Superior temporal gyrus (tissue), 1 donor: Measurements from ENCODE around the gene ORC1.
A peak's percentile ranks its signal among the peaks of the same experiment; 100 is the strongest.
"Not testable (repeated sequence)": the region's sequence is repeated elsewhere in the genome, so short reads cannot be mapped to it uniquely, and the experiment has no call there.

Experiments
- DNase-seq: peaks from one replicate; pipeline ENCODE4 v3.0.0-alpha.2; 2016; ENCODE audit errors: extremely low spot score

ORC1 gene

GRCh38 chr1:52386458-52386857, 17.8 kb downstream of the ORC1 start:
- DNase-seq: no peak

DNA sequence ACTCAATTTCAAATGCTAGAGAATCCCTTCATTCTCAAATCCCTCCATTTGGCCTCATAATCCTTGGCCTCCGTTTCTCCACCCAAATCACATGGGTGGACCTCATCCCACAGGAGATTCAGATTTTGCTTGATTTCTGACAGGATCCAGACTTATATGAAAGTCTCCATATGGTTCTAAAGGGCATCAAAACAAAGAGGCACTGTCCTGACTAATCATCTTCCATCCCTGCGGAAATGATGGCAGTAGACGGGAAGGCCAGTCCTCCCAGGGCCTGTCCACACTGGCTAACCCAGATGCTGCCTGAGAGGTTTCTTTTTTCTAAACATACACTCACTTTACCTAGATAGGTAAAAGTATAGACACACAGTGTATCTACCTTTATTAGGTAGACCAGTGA, 18.8 kb downstream of the ORC1 start:
- no peak for DNase-seq

DNA sequence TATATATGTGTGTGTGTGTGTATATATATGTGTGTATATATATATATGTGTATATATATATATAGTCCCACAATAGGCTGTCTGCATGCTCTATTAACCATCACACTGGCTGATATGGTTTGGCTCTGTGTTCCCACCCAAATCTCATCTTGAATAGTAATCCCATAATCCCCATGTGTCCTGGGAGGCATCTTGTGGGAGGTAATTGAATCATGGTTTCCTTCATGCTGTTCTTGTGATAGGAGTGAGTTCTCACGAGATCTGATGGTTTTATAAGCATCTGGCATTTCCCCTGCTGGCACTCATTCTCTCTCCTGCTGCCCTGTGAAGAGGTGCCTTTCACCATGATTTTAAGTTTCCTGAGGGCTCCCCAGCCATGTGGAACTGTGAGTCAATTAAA, 34.4 kb downstream of the ORC1 start:
- DNase-seq: not testable (repeated sequence)

- peak; percentile 49 for DNase-seq
These were observed 35.6 kb downstream of the ORC1 start for GRCh38 chr1:52368383-52369172.

DNA sequence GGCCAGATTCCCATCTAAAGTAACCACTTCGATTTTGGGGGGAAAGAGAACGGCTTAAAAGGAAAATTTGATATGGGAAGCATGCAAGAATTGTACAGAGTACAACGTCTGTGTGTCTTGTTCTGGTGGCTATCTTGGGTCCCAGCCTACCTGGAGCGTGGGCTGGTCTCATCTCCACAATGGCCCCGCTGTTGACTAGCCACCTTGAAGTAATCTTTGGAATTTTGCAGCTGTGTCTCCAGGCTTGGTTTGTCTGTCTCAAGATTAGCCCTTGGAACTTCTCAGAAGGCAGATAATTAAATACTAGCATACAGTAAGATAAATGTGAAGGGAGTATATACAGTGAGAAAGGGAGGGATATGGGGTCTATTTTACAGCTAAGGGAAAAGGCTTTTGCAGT, 37.0 kb downstream of the ORC1 start:
- DNase-seq: no peak

DNA sequence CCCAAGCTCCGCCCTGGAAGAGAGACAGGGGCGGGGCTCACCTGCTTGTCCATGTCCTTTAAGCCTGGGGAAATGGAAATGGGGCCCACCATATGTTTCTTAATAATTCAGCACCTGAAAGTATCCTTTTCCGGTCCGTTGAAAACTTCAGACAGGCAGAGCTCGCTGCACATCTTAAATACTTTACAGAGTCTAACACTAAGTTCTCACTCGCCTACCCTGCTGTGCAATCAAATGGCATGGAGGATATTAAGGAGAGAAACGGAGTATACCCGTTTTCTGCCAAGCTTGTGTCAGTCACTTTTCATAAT, 37.8 kb downstream of the ORC1 start:
- DNase-seq: no peak

DNA sequence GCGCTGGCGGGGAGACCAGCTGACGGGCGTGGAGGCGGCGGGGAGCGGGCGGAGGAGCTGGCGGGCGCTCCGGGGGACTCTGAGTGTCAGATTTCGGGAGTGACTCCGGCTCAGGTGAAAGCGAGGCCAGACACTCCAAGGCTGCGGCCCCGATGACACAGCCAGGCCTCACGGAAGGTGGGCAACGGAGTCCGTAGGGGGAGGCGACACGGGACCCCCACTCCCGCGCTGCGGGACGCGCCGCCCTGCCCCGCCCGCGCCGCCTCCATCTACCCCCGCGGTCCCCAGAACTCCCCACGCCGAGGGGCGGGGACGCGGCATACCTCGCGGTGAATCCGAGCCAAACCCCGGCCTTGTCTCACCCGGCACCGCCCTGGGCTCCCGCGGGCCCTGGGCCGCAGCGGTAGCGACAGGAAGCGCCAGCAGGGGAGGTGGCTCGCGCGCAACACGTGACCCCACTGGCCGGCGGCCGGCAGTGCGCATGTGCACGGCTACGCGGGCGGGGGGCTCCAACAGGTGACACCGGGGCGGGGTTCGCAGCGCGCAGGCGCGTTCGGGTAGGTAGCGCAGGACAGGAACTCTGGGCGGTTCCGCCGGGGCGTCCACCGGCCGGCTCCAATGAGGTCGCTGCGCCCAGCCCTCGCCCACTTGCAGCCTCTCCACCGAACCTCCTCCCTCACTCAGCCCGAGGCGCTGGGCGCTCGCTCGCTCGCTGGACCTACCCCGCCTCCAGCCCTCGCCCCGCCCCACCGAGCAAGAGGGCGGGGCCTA, 38.3 kb downstream of the ORC1 start, which contains the start of gene CC2D1B:
Gene CC2D1B, minus strand, starts transcription at position 460 of the 771 bp plus-strand sequence. CDS start 1,585 bp downstream, outside the sequence.
- DNase-seq: peak; percentile 90

- DNase-seq: no peak
These were observed 39.0 kb downstream of the ORC1 start for GRCh38 chr1:52365071-52365745.

DNA sequence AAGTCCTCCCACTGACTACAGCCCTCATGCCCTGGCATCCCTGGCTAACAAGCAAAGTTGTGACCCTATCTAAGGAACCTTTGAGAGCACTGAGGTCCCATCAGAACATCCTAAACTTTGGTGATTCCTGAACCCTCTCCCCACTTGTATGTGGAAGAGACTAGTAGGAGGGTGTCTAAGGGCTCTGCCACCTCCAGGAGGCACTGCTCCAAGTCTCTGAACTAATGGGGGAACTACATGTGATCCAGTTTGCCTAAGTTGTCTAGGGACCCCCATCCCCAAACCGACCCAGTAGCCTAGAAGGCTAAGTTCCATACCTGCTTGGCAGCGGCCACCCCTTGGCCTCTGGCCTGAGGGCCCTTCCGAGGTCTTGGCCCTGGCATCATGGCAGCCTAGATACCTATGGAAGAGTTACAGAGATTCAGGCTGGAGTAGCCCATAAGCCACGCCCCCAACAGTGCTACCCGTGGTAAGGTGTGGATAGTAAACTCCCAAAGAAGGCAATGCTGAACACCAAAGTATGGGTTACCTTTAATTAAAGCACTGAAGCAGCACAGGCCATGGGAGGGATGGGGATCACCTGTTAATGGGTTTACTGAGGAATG, 39.9 kb downstream of the ORC1 start:
- no peak for DNase-seq

DNA sequence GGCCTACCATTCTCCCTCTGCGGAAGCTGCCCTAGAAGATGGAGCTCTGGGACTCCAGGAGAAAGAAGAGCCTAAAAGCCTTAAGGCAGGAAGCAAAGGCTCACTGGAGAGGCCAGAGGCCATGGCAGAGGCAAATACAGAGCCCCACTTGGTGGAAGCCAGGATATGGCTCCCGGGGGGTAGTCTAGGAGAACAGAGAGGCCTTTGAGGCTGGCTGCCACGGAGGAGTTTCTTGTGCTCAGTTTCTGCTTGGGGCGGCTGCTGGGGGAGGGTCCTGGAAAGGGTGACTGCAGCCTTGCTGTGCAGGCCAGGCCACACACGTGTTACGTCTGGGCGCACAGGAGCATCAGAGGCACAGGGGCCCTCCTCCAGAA, 43.6 kb downstream of the ORC1 start:
- no peak for DNase-seq

- no peak for DNase-seq
These were observed 44.3 kb downstream of the ORC1 start for GRCh38 chr1:52359676-52360594.

DNA sequence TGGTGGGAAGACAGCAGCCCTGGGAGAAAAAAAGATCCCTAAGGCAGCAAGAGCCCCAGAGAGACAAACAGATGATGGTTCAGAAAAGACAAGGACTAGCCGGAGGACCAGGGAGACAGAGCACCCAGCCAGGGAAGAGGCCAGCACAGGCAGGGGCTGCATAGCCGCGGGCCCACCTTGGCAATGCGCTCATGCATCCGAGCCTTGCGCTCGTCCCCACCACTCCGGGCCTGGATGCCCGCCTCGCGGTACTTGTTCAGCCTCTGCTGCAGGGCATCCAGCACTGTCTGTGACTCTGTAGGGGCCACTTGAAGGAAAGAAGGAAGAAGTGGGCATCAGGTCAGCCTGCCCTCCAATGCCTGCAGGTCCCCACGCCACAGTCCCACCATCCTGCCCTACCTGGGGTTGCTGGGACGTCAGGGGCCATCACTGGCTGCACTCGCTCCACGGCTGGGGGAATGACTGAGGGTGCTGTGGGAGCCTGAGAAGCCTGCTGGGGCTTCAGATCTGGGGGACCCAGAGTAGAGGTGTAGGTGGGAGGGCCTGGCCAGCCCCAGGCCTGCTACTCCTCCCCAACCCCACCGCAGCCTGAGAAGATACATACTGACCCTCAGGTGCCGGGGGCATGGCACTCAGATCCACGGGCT, 45.2 kb downstream of the ORC1 start:
- DNase-seq: no peak

DNA sequence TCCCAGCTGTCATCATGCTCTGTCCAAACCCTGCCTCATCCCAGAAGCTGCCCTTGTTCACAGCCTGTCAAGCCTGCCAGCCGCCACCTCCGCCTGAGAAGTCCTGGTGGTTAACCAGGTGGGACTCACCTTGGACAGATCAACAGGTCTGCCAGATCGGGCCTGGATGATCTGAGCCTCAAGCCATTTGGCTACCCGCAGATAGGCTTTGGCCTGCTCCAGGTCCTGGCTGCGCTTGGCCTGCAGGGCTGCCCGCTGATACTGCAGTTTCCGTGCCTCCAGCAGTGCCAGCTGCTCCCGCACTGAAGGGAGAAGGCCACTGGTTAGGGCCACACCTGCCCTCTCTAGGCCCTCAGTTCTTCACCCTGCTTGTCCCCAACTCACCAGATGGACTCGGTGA, 46.8 kb downstream of the ORC1 start:
- no peak for DNase-seq

- DNase-seq: no peak
These were observed 47.3 kb downstream of the ORC1 start for GRCh38 chr1:52356818-52357355.

- DNase-seq: no peak
These were observed 48.2 kb downstream of the ORC1 start for GRCh38 chr1:52355847-52356505.

DNA sequence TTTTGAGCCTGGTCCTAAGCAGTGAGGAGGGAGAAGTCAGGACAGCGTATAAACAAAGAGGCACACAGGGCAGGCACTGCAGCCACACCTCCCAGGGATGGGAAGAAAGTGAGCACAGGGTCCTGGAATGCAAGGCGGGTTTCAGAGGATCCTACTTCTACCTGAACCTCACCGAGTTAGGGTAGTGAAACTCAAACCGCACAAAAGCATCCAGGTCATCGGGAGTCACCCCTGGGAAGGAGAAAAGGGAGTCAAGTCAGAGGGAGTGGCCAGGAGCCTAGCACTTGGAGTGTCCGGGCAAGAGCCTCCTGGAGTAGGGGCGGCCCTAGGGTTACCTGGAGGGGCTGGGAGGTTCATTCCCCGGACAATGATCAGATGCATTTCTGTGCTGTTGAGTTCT, 48.8 kb downstream of the ORC1 start:
- no peak for DNase-seq

GRCh38 chr1:52352690-52353089, 51.5 kb downstream of the ORC1 start:
- DNase-seq: no peak

DNA sequence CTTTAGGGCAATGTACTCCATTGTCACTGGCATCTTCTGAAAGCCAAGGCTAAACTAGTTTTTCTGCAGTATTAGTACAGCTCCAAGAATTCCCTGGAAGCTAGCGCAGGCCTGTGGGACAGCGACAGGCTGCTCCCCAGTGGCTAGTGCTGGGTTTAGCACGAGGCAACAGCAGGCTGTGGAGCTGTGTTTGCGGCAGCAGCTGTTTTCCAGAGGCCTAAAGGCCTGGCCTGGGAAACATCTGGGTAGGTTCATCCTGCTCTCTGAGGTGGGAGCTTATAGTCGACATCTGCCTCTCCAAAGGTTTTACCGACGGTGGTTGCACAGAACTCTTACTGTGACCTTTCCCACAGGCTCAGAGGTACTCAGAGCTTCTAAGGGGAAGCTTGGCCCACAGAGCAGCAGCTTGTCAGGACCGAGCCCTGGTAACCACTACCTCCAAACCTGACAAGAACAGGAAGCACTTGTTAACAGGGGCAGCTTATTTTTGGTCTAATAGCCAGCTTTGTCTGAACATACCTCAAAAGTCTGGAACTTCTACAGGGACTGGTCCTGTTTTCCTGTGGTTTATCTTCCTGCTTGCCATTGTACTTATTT, 55.4 kb downstream of the ORC1 start:
- peak; percentile 76 for DNase-seq

DNA sequence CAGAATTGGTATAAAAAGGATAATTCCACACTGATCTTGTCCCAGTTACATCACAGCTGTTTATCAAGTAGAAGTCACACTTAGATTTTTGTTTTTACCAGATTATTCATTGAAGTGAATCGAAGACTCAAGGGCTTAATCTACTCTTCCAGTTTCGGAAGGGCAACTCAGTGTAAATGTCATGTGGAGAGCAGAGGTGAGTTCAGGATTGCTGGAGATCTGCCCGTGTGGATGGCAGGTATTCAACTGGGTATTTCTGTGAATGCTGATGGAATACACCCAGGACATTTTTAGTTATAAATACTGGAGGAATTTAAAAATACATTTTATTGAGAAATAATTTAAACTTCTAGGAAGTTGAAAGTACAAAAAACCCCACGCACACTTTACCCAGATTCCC, 57.6 kb downstream of the ORC1 start:
- DNase-seq: no peak

DNA sequence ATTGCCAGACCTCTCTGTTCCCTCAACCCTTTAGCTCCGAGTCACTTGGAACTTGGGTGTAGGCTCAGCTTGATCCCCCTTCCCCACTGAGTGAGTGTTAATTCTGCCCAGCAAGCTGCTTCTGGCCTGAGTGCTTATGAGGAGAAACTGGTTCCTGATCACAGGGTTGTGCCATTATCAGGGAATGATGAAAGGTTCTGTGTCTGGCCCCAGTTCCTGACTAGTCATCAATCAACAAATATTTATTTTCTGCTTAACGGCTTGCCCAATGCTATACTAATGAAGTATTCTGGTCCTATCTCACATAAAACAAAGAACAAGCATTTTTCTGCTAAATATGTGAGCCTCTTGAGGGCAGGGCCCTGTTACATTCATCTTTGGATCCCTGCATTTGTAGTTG, 59.0 kb downstream of the ORC1 start:
- DNase-seq: no peak
